IPS DF 6.9 (cell line): ENCODE measurements around the gene SPOCK1.

Source experiments
- DNase-seq: peaks from one replicate; pipeline ENCODE4 v3.0.0-alpha.2; 2013; ENCODE audit warnings: low read depth, low spot score
- H3K27ac ChIP-seq: one replicate; pipeline ENCODE4 v1.5.1; 2013; ENCODE audit warnings: low read length, control low read depth
- H3K27me3 ChIP-seq: 2 replicates; pipeline ENCODE4 v1.6.1; 2013; ENCODE audit warnings: mild to moderate bottlenecking, low read length; ENCODE audit not compliant: control insufficient read depth, insufficient read depth
- H3K36me3 ChIP-seq: 2 replicates; pipeline ENCODE4 v1.6.1; 2013; ENCODE audit warnings: low read length; ENCODE audit not compliant: control insufficient read depth, insufficient read depth
- H3K4me1 ChIP-seq: 2 replicates; pipeline ENCODE4 v1.6.1; 2013; ENCODE audit warnings: low read length; ENCODE audit not compliant: control insufficient read depth, insufficient read depth
- H3K4me3 ChIP-seq: 2 replicates; pipeline ENCODE4 v1.5.1; 2013; ENCODE audit warnings: mild to moderate bottlenecking, low read length
- H3K9me3 ChIP-seq: 2 replicates; pipeline ENCODE4 v1.6.1; 2013; ENCODE audit warnings: low read length, inconsistent platforms; ENCODE audit not compliant: control insufficient read depth, insufficient read depth
- WGBS: extraction: QIAGEN DNeasy Blood & Tissue Kit; methylation state at CpG from one replicate; pipeline ENCODE4 v1.1.7; 2013; ENCODE audit warnings: mixed read lengths, missing lambda C conversion rate; ENCODE audit not compliant: insufficient read length, insufficient coverage; 5-methylcytosine and 5-hydroxymethylcytosine counted together

The SPOCK1 gene

GRCh38 chr5:137470111-137470920, 28.8 kb downstream of the SPOCK1 start:
- no CpG with 5 or more reads among the region's 5 CpGs for WGBS
- H3K27ac ChIP-seq = no peak overlapping the region
- H3K4me3 ChIP-seq = no peak overlapping the region
- H3K4me1 ChIP-seq = no peaks in the 10 kb centered on the region
- no peak for DNase-seq
- H3K36me3 ChIP-seq = no peaks in the 10 kb centered on the region
- H3K9me3 ChIP-seq = no peaks in the 10 kb centered on the region
- no peaks in the 10 kb centered on the region for H3K27me3 ChIP-seq

- peaks cover 1% of the 10 kb centered on the region; the same call in 1 of the 2 replicates for H3K4me1 ChIP-seq
- WGBS = no CpG with 5 or more reads among the region's 3 CpGs
- no peak overlapping the region for H3K27ac ChIP-seq
- H3K4me3 ChIP-seq = no peak overlapping the region
- no peaks in the 10 kb centered on the region for H3K27me3 ChIP-seq
- H3K36me3 ChIP-seq = no peaks in the 10 kb centered on the region
- H3K9me3 ChIP-seq = no peaks in the 10 kb centered on the region
- no peak for DNase-seq
Observed at GRCh38 chr5:137466889-137467288, 32.2 kb downstream of the SPOCK1 start.

- H3K4me3 ChIP-seq = no peak overlapping the region
- H3K9me3 ChIP-seq = no peaks in the 10 kb centered on the region
- peaks cover 1% of the 10 kb centered on the region; the same call in 1 of the 2 replicates for H3K4me1 ChIP-seq
- no peak overlapping the region for H3K27ac ChIP-seq
- no CpG with 5 or more reads among the region's 1 CpG for WGBS
- no peaks in the 10 kb centered on the region for H3K27me3 ChIP-seq
- no peak for DNase-seq
- H3K36me3 ChIP-seq = no peaks in the 10 kb centered on the region
Observed at GRCh38 chr5:137465930-137466329, 33.2 kb downstream of the SPOCK1 start.

- Histone ChIP-seq H3K27me3 (no peaks in the 10 kb centered on the region), H3K9me3 (no peaks in the 10 kb centered on the region), H3K4me1 (peaks cover 1% of the 10 kb centered on the region; the same call in 1 of the 2 replicates), H3K27ac (no peak overlapping the region), H3K4me3 (no peak overlapping the region), H3K36me3 (no peaks in the 10 kb centered on the region)
- no peak for DNase-seq
- no CpG with 5 or more reads among the region's 4 CpGs for WGBS
Observed at GRCh38 chr5:137462816-137463520, 36.2 kb downstream of the SPOCK1 start.

- Histone ChIP-seq H3K4me1 (peaks cover 1% of the 10 kb centered on the region; the same call in 1 of the 2 replicates), H3K9me3 (no peaks in the 10 kb centered on the region), H3K36me3 (no peaks in the 10 kb centered on the region), H3K27me3 (no peaks in the 10 kb centered on the region), H3K27ac (no peak overlapping the region), H3K4me3 (no peak overlapping the region)
- no CpG with 5 or more reads among the region's 5 CpGs for WGBS
- DNase-seq = no peak
Observed at GRCh38 chr5:137462265-137462590, 36.9 kb downstream of the SPOCK1 start.

- Histone ChIP-seq H3K9me3 (no peaks in the 10 kb centered on the region), H3K36me3 (no peaks in the 10 kb centered on the region), H3K27me3 (no peaks in the 10 kb centered on the region), H3K4me1 (peaks cover 1% of the 10 kb centered on the region; the same call in 1 of the 2 replicates), H3K4me3 (no peak overlapping the region), H3K27ac (no peak overlapping the region)
- WGBS = no CpG with 5 or more reads among the region's 6 CpGs
- peak; percentile 5 for DNase-seq
Observed at GRCh38 chr5:137461391-137462264, 37.5 kb downstream of the SPOCK1 start.

GRCh38 chr5:137454671-137455070, 44.5 kb downstream of the SPOCK1 start:
- no peaks in the 10 kb centered on the region for H3K4me1 ChIP-seq
- no peaks in the 10 kb centered on the region for H3K9me3 ChIP-seq
- no peak overlapping the region for H3K27ac ChIP-seq
- no peak for DNase-seq
- no peak overlapping the region for H3K4me3 ChIP-seq
- no peaks in the 10 kb centered on the region for H3K27me3 ChIP-seq
- H3K36me3 ChIP-seq = no peaks in the 10 kb centered on the region

- H3K4me1 ChIP-seq = no peaks in the 10 kb centered on the region
- H3K27me3 ChIP-seq = no peaks in the 10 kb centered on the region
- no peaks in the 10 kb centered on the region for H3K36me3 ChIP-seq
- H3K27ac ChIP-seq = no peak overlapping the region
- H3K4me3 ChIP-seq = no peak overlapping the region
- no peaks in the 10 kb centered on the region for H3K9me3 ChIP-seq
- no CpG with 5 or more reads among the region's 6 CpGs for WGBS
- peak; percentile 25 for DNase-seq
Observed at GRCh38 chr5:137453483-137454080, 45.5 kb downstream of the SPOCK1 start.

- Histone ChIP-seq H3K36me3 (no peaks in the 10 kb centered on the region), H3K27me3 (no peaks in the 10 kb centered on the region), H3K4me3 (no peak overlapping the region), H3K4me1 (no peaks in the 10 kb centered on the region), H3K9me3 (no peaks in the 10 kb centered on the region), H3K27ac (no peak overlapping the region)
- WGBS = no CpG with 5 or more reads among the region's 3 CpGs
- no peak for DNase-seq
Observed at GRCh38 chr5:137450759-137451158, 48.4 kb downstream of the SPOCK1 start.

- no peaks in the 10 kb centered on the region for H3K4me1 ChIP-seq
- no peak for DNase-seq
- no peaks in the 10 kb centered on the region for H3K27me3 ChIP-seq
- WGBS = no CpG with 5 or more reads among the region's 3 CpGs
- H3K27ac ChIP-seq = no peak overlapping the region
- no peak overlapping the region for H3K4me3 ChIP-seq
- no peaks in the 10 kb centered on the region for H3K9me3 ChIP-seq
- H3K36me3 ChIP-seq = no peaks in the 10 kb centered on the region
Observed at GRCh38 chr5:137448868-137449267, 50.3 kb downstream of the SPOCK1 start.
